GM12874 (cell line): ENCODE measurements around the gene PIK3R5.
A peak's percentile ranks its signal among the peaks of the same experiment; 100 is the strongest.

Experiments used
- CTCF ChIP-seq: IDR thresholded peaks from 2 replicates; pipeline ENCODE4 v1.5.1; 2011; ENCODE audit warnings: low read depth, mild to moderate bottlenecking, control low read depth, low read length, moderate library complexity; ENCODE audit not compliant: insufficient read depth

PIK3R5 gene

GRCh38 chr17:8994319-8994718, 28.8 kb upstream of the PIK3R5 start:
- TF ChIP-seq CTCF: peak; percentile 71

- TF ChIP-seq CTCF: peak; percentile 65
Observed at GRCh38 chr17:8991514-8992285, 26.2 kb upstream of the PIK3R5 start.

- TF ChIP-seq CTCF: no peak; the same call in 1 of the 2 replicates
Observed at GRCh38 chr17:8986295-8986694, 20.8 kb upstream of the PIK3R5 start.

GRCh38 chr17:8985054-8985701, 19.7 kb upstream of the PIK3R5 start:
- no peak for TF ChIP-seq CTCF

- TF ChIP-seq CTCF: no peak
Observed at GRCh38 chr17:8981443-8981842, 15.9 kb upstream of the PIK3R5 start.

- no peak for TF ChIP-seq CTCF
Observed at GRCh38 chr17:8979715-8980114, 14.2 kb upstream of the PIK3R5 start.

- TF ChIP-seq CTCF: no peak
Observed at GRCh38 chr17:8976638-8977037, 11.1 kb upstream of the PIK3R5 start.
